GM12878 (cell line): ENCODE results near the gene DMD. TPM values are rescaled to one million over a fixed set of nuclear protein-coding genes. Genes with fewer than 3 reads are reported as not detected.

Source experiments
- ATAC-seq: fragments of 200-7000 bp; cut with Tn5 transposase; 3 replicates; pipeline ENCODE4 v1.9.1; 2020; ENCODE audit warnings: mild to moderate bottlenecking, moderate library complexity
- BruUV-seq: library from RNA; stranded (reverse); fragments of 400-500 nt; replicated peaks from 2 replicates; lab custom pipeline; 2021; lab: Mats Ljungman, UMichigan
- CTCF ChIA-PET: fragments of 300-600 bp; sonication (Branson Sonifier 250); formaldehyde crosslinking; extraction: SDS; loops from one replicate; lab custom pipeline; 2021; ENCODE audit warnings: inconsistent platforms; lab: Yijun Ruan, JAX
- POLR2A ChIA-PET: fragments of 350-600 bp; formaldehyde crosslinking; extraction: SDS; loops from one replicate; lab custom pipeline; 2021; ENCODE audit warnings: inconsistent platforms; lab: Charles Lee
- RAD21 ChIA-PET: fragments of 300-600 bp; sonication (Branson Sonifier 250); formaldehyde crosslinking; loops from one replicate; lab custom pipeline; 2023; ENCODE audit warnings: antibody characterized with exemption; ENCODE audit not compliant: unreplicated experiment; lab: Charles Lee
- SMC1A ChIA-PET: fragments of 300-600 bp; sonication (Branson Sonifier 250); formaldehyde crosslinking; loops from one replicate; lab custom pipeline; 2023; ENCODE audit not compliant: unreplicated experiment, uncharacterized antibody; lab: Charles Lee
- DNase-seq: peaks from one replicate; pipeline ENCODE4 v3.0.0-alpha.2; 2011; ENCODE audit warnings: low read depth, low spot score
- FAIRE-seq: peaks from 3 replicates; lab custom pipeline; 2011; peaks lifted over from hg19 to GRCh38; lab: Jason Lieb, UNC
- H2AFZ ChIP-seq: 2 replicates; pipeline ENCODE4 v1.6.0; 2011; ENCODE audit warnings: low read depth, low read length, control low read depth; ENCODE audit not compliant: control insufficient read depth
- H3K27ac ChIP-seq: 2 replicates; pipeline ENCODE4 v1.5.1; 2011; ENCODE audit warnings: control low read depth; ENCODE audit not compliant: control insufficient read depth, insufficient read depth
- H3K27me3 ChIP-seq, 2 experiments: replicated peaks in 1 of 2; 2 replicates each; pipeline versions ENCODE4 v1.6.0 to v1.6.1; 2011; ENCODE audit warnings: low read length in 1 of 2; ENCODE audit not compliant: control insufficient read depth in 2 of 2, insufficient read depth in 2 of 2
- H3K36me3 ChIP-seq, 2 experiments: 2 replicates each; pipeline ENCODE4 v1.5.1; 2011; ENCODE audit warnings: low read length in 1 of 2; ENCODE audit not compliant: control insufficient read depth in 2 of 2, insufficient read depth in 2 of 2
- H3K4me1 ChIP-seq: 2 replicates; pipeline ENCODE4 v1.6.1; 2011; ENCODE audit warnings: mild to moderate bottlenecking, low read length, moderate library complexity, mixed read lengths; ENCODE audit not compliant: control insufficient read depth, insufficient read depth
- H3K4me2 ChIP-seq: 2 replicates; pipeline ENCODE4 v1.6.0; 2011; ENCODE audit warnings: control low read depth; ENCODE audit not compliant: control insufficient read depth, insufficient read depth
- H3K4me3 ChIP-seq: fragments of 200-600 bp; sonication (generic); 2 replicates; pipeline ENCODE4 v1.5.1; 2016
- H3K79me2 ChIP-seq: 2 replicates; pipeline ENCODE4 v1.6.0; 2011; ENCODE audit warnings: low read length; ENCODE audit not compliant: control insufficient read depth, insufficient read depth
- H3K9ac ChIP-seq: 2 replicates; pipeline ENCODE4 v1.8.0; 2011; ENCODE audit warnings: low read length, control low read depth, mixed read lengths; ENCODE audit not compliant: control insufficient read depth, insufficient read depth
- H3K9me3 ChIP-seq: replicated peaks from 3 replicates; pipeline ENCODE4 v1.5.1; 2011; ENCODE audit warnings: mild to moderate bottlenecking, low read length; ENCODE audit not compliant: control insufficient read depth, insufficient read depth
- H4K20me1 ChIP-seq: 2 replicates; pipeline ENCODE4 v1.6.0; 2011; ENCODE audit not compliant: control insufficient read depth, insufficient read depth
- CBFB ChIP-seq: IDR thresholded peaks from 2 replicates; pipeline ENCODE4 v1.6.1; 2016; ENCODE audit warnings: antibody characterized with exemption, low read depth
- EZH2 ChIP-seq: IDR thresholded peaks from 2 replicates; pipeline ENCODE4 v1.6.1; 2012; ENCODE audit warnings: low read depth, mild to moderate bottlenecking, control low read depth, inconsistent platforms, low read length, borderline replicate concordance; ENCODE audit not compliant: control insufficient read depth
- GATAD2B ChIP-seq: fragments of 450-650 bp; conservative IDR thresholded peaks from 2 replicates; pipeline ENCODE4 v1.6.1; 2017; ENCODE audit warnings: low read depth, mild to moderate bottlenecking, moderate library complexity
- JUNB ChIP-seq: IDR thresholded peaks from 2 replicates; pipeline ENCODE4 v1.6.1; 2016; ENCODE audit warnings: antibody characterized with exemption, mild to moderate bottlenecking
- MXI1 ChIP-seq: fragments of 150-350 bp; IDR thresholded peaks from 2 replicates; pipeline ENCODE4 v1.6.1; 2011; ENCODE audit warnings: low read depth, mild to moderate bottlenecking, inconsistent platforms, low read length, improper control_type of control experiment
- SIX5 ChIP-seq: IDR thresholded peaks from 2 replicates; pipeline ENCODE4 v1.6.1; 2011; ENCODE audit warnings: mild to moderate bottlenecking, low read depth, low read length, moderate library complexity; ENCODE audit not compliant: severe bottlenecking
- WGBS: methylation state at CpG from one replicate; pipeline ENCODE4 v1.1.6; 2016; ENCODE audit warnings: low lambda C conversion rate; ENCODE audit not compliant: insufficient replicate concordance, insufficient coverage; ENCODE audit errors: missing lambda C conversion rate; 5-methylcytosine and 5-hydroxymethylcytosine counted together
- in situ Hi-C: fragments of 300-500 bp; cut with MboI; formaldehyde crosslinking; loops from 9 replicates; pipeline ENCODE4 v1.14.3; 2018; ENCODE audit warnings: mixed read lengths
- intact Hi-C: fragments of 100-400 bp; cut with micrococcal nuclease; formaldehyde crosslinking; loops from one replicate; pipeline ENCODE4 v1.14.2; 2022; ENCODE audit not compliant: unreplicated experiment
- polyA plus RNA-seq, 11 experiments: library from polyadenylated mRNA; depleted of rRNA in 4 of 11; unstranded in 6 of 11; stranded (reverse) in 5 of 11; fragments of >200 nt; fragmentation: Nextera tagmentation in 4 of 11; fragmentation: Illumina TruSeq in 1 of 11; extraction: Ambion mirVana in 4 of 11; extraction: Trizol in 1 of 11; gene quantifications; 1 replicate in 1 of 11; 2 replicates in 10 of 11; pipeline versions ENCODE4 v1.2.1 to v1.2.3, GENCODE V29; 2011 to 2016; ENCODE audit warnings: inconsistent platforms in 2 of 11, missing spikeins in 2 of 11, low read depth in 1 of 11
- total RNA-seq, 4 experiments: library from RNA; depleted of rRNA in 3 of 4; stranded (reverse); fragments of >200 nt in 3 of 4; fragmentation: Illumina TruSeq in 1 of 4; extraction: Trizol in 1 of 4; gene quantifications; 2 replicates each; pipeline versions ENCODE4 v1.2.1 to v1.2.3, GENCODE V29; 2013 to 2021
- TF ChIP-seq, protein P1 (sequence below): IDR thresholded peaks from 2 replicates; pipeline ENCODE4 v1.6.1; 2011; ENCODE audit warnings: borderline replicate concordance, low read depth, mild to moderate bottlenecking, moderate library complexity, low read length; ENCODE audit not compliant: insufficient read depth, poor library complexity, severe bottlenecking
- TF ChIP-seq, protein P2 (sequence below): fragments of 450-650 bp; IDR thresholded peaks from 2 replicates; pipeline ENCODE4 v1.6.1; 2017; ENCODE audit warnings: borderline replicate concordance

DMD gene
- total and polyA plus RNA-seq, 10 of the 15 experiments (the other 5 are each of a cell fraction or from before 2014, with no cell fraction given) = 1.4 to 24.3 (median 4.3) TPM

DNA sequence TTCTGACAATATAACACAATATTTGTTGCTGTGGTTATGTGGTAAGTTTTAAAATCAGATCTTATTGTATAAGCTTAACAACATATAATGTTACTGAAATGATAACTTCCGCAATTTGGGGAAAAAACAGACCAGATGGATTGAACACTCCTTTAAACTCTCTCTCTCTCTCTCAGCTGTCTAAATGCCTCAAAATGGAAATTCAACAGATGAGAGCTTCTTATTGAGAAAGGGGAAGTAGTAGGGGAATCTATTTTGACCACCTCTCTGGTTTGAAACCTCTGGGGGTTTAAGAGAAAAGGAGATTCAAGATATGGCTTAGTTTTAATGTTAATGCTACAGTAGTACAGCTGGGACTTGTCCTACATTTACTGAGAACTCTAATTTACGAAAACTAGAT lies 40.3 kb downstream of the DMD start:
- intact Hi-C loops (no loop called here), in situ Hi-C loops (no loop called here)
- Histone ChIP-seq H3K9me3 (no peaks in the 10 kb centered on the region), H3K79me2 (no peaks in the 10 kb centered on the region), H4K20me1 (no peaks in the 10 kb centered on the region), H3K27ac (no peak overlapping the region), H3K4me2 (no peak overlapping the region), H3K4me3 (no peak overlapping the region), H3K4me1 (no peaks in the 10 kb centered on the region), H2AFZ (no peak overlapping the region), H3K36me3 (no peaks in the 10 kb centered on the region), H3K9ac (no peak overlapping the region), H3K27me3 (no peaks in the 10 kb centered on the region)
- ChIA-PET RAD21 (no interaction called here), SMC1A (no interaction called here), POLR2A (no interaction called here), CTCF (no interaction called here)
- DNase-seq (no peak), ATAC-seq (no peak), FAIRE-seq (no peak)
- 25% methylated on average over 2 of the region's 2 CpGs for WGBS
- TF ChIP-seq GATAD2B (no peak), MXI1 (no peak), EZH2 (no peak), CBFB (no peak), JUNB (no peak), SIX5 (no peak)
- TF ChIP-seq, protein P1, sequence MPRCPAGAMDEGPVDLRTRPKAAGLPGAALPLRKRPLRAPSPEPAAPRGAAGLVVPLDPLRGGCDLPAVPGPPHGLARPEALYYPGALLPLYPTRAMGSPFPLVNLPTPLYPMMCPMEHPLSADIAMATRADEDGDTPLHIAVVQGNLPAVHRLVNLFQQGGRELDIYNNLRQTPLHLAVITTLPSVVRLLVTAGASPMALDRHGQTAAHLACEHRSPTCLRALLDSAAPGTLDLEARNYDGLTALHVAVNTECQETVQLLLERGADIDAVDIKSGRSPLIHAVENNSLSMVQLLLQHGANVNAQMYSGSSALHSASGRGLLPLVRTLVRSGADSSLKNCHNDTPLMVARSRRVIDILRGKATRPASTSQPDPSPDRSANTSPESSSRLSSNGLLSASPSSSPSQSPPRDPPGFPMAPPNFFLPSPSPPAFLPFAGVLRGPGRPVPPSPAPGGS = no peak
- TF ChIP-seq, protein P2, sequence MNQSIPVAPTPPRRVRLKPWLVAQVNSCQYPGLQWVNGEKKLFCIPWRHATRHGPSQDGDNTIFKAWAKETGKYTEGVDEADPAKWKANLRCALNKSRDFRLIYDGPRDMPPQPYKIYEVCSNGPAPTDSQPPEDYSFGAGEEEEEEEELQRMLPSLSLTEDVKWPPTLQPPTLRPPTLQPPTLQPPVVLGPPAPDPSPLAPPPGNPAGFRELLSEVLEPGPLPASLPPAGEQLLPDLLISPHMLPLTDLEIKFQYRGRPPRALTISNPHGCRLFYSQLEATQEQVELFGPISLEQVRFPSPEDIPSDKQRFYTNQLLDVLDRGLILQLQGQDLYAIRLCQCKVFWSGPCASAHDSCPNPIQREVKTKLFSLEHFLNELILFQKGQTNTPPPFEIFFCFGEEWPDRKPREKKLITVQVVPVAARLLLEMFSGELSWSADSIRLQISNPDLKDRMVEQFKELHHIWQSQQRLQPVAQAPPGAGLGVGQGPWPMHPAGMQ = no peak
- no TSS peak for BruUV-seq
